Measurements from ENCODE around the gene IRAK3.

DNA sequence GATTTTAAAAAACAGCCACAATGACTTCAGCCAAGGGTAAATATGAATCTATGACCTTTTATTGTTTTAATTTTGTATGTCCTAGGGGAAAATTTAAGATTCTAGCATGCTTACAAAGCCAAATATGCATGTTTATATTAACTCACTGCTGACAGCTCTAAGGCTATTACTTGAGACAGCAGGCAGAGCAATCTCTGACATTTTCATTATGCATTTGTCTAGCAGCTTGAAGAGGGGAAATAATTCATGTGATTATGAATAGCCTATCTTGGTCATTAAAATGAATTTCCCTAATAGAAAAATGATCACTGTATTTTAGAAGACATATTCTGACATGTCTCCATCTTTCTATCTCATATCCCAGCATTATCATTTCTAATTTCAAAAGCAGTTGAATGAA, 66.7 kb downstream of the IRAK3 start:
- TF ChIP-seq, protein P1, sequence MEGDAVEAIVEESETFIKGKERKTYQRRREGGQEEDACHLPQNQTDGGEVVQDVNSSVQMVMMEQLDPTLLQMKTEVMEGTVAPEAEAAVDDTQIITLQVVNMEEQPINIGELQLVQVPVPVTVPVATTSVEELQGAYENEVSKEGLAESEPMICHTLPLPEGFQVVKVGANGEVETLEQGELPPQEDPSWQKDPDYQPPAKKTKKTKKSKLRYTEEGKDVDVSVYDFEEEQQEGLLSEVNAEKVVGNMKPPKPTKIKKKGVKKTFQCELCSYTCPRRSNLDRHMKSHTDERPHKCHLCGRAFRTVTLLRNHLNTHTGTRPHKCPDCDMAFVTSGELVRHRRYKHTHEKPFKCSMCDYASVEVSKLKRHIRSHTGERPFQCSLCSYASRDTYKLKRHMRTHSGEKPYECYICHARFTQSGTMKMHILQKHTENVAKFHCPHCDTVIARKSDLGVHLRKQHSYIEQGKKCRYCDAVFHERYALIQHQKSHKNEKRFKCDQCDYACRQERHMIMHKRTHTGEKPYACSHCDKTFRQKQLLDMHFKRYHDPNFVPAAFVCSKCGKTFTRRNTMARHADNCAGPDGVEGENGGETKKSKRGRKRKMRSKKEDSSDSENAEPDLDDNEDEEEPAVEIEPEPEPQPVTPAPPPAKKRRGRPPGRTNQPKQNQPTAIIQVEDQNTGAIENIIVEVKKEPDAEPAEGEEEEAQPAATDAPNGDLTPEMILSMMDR (IDR thresholded peaks at IDR 0.05), result no peak
- no peak for TF ChIP-seq POLR2A (IDR thresholded peaks at IDR 0.05)
